ENCODE measurements around the gene BMP10. TPM values are rescaled to one million over a fixed set of nuclear protein-coding genes. Genes with fewer than 3 reads are reported as not detected.

The BMP10 gene
- total and polyA plus RNA-seq, 2 of the 8 experiments (the other 6 are each of a cell fraction or from before 2014, with no cell fraction given), result not detected

DNA sequence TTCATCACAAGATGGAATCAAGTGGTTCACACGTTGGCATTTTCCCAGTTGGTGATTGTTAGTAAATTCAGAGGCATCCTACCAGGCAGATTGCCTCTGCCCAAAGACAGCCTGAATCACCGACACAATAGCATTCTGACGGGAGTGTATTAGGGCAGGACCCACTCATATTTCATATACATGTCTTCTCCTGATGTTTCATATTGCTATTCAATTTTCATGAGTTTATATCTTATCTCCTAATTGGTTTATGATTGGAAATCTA is 14.5 kb upstream of the BMP10 start:
- Histone ChIP-seq H3K9me3 (ENCODE audit: insufficient read depth in 2 of 2, low read depth in 1 of 2, low read length in 1 of 2) (no peaks in the 10 kb centered on the region), H3K56ac (replicated peaks; ENCODE audit: insufficient read length, low read depth, low read length) (no peak overlapping the region), H4K8ac (ENCODE audit: extremely low read depth, insufficient read depth, low read length) (no peak overlapping the region), H3K79me2 (ENCODE audit: control insufficient read depth in 1 of 2, insufficient read depth in 2 of 2, low read length in 2 of 2) (no peaks in the 10 kb centered on the region), H3K9ac (replicated peaks in 1 of 4; ENCODE audit: extremely low read depth in 1 of 4, low read depth in 3 of 4, low read length in 3 of 4) (no peak overlapping the region), H2BK5ac (ENCODE audit: low read depth, low read length) (no peak overlapping the region), H3K4me3 (ENCODE audit: extremely low read depth in 1 of 4, insufficient read depth in 2 of 4, low read depth in 3 of 4, low read length in 4 of 4) (no peak overlapping the region), H3K4me2 (ENCODE audit: insufficient read depth in 1 of 2, low read depth in 2 of 2, low read length in 2 of 2) (no peak overlapping the region), H4K91ac (replicated peaks; ENCODE audit: insufficient read length, low read length) (no peak overlapping the region), H2AFZ (ENCODE audit: low read length) (no peak overlapping the region), H3K79me1 (ENCODE audit: low read depth, low read length) (no peaks in the 10 kb centered on the region), H3K23ac (ENCODE audit: insufficient read length) (no peak overlapping the region), H2BK15ac (ENCODE audit: low read length) (no peak overlapping the region), H2AK5ac (ENCODE audit: low read depth, low read length) (no peak overlapping the region), H3K27me3 (replicated peaks in 1 of 4; ENCODE audit: control insufficient read depth in 3 of 4, extremely low read depth in 1 of 4, insufficient read depth in 3 of 4, low read length in 3 of 4) (no peaks in the 10 kb centered on the region), H3K18ac (ENCODE audit: extremely low read depth, low read length) (no peak overlapping the region), H3K4me1 (replicated peaks in 1 of 4; ENCODE audit: control insufficient read depth in 3 of 4, insufficient read depth in 4 of 4, low read length in 3 of 4) (no peaks in the 10 kb centered on the region), H3K27ac (ENCODE audit: low read depth, low read length) (no peak overlapping the region), H3K14ac (ENCODE audit: insufficient read length) (no peak overlapping the region), H3K4ac (replicated peaks; ENCODE audit: insufficient read length, low read depth, low read length) (no peak overlapping the region), H4K20me1 (replicated peaks in 1 of 2; ENCODE audit: control insufficient read depth in 1 of 2, insufficient read depth in 2 of 2, low read length in 2 of 2) (no peaks in the 10 kb centered on the region), H2BK20ac (ENCODE audit: low read length) (no peak overlapping the region), H3K36me3 (ENCODE audit: control insufficient read depth in 2 of 4, insufficient read depth in 4 of 4, low read length in 3 of 4) (no peaks in the 10 kb centered on the region), H4K5ac (ENCODE audit: insufficient read length, low read depth, low read length) (no peak overlapping the region), H3K23me2 (ENCODE audit: low read depth, low read length) (no peaks in the 10 kb centered on the region), H2BK12ac (ENCODE audit: low read depth, low read length) (no peak overlapping the region), H2BK120ac (replicated peaks; ENCODE audit: low read depth, low read length) (no peak overlapping the region)
- TF ChIP-seq POLR2A (IDR thresholded peaks at IDR 0.05; ENCODE audit: control extremely low read depth in 1 of 2, low read depth in 2 of 2, low read length in 2 of 2) (no peak), RBBP5 (IDR thresholded peaks at IDR 0.05; ENCODE audit: borderline replicate concordance, low read depth, low read length) (no peak), CHD1 (IDR thresholded peaks at IDR 0.05; ENCODE audit: low read depth, low read length) (no peak), SAP30 (IDR thresholded peaks at IDR 0.05; ENCODE audit: insufficient read depth, insufficient replicate concordance, low read length) (no peak)
- FAIRE-seq (no peak), DNase-seq (ENCODE audit: low read depth in 1 of 2, low spot score in 2 of 2) (no peak)
- 73% methylated on average over 3 of the region's 3 CpGs; no CpG with 5 or more reads in 1 of the 2 experiments for WGBS, 2 experiments (ENCODE audit: extremely low coverage in 1 of 2, insufficient coverage in 1 of 2, insufficient read length in 1 of 2, insufficient replicate concordance in 2 of 2, low coverage in 1 of 2, low lambda C conversion rate in 2 of 2, missing lambda C conversion rate in 1 of 2)
- CTCF ChIA-PET (ENCODE audit: partially characterized antibody), result interaction anchor here (0.8 to 1.0 kb wide), 2 partner anchors 44 to 134 kb away, joined by 3 read pairs; no protein-coding TSS in a partner anchor
- POLR2A ChIA-PET (ENCODE audit: partially characterized antibody), result interaction anchor here (0.6 kb wide), 1 partner anchor 10 kb away, joined by 4 read pairs; no protein-coding TSS in a partner anchor
